GM12801 (cell line): Measurements from ENCODE around the gene TMCO4.

Experiments
- CTCF ChIP-seq: IDR thresholded peaks from one replicate; pipeline ENCODE4 v1.5.1; 2011; ENCODE audit warnings: control low read depth; ENCODE audit not compliant: insufficient read length; ENCODE audit errors: extremely low read depth

Gene TMCO4

DNA sequence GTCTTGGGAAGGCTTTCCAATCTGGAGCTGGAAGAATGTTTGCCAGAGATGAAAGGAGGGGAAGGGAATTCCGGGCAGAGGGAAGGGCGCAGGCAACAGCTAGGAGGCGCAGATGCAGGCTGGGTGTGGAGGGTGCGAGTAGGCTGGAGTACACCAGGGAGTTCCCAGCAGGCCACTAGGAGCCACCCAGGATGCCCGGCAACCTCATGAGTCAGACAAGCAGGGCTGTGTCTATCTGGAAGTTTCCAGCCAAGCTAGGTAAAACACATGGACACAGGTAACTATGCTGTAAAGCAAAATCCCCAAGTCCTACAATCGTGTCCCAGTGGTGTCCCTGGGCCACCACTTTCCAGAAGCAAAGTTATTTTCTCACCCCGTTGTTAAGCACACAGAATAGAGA lies 156.6 kb downstream of the TMCO4 start:
- no peak for TF ChIP-seq CTCF

- no peak for TF ChIP-seq CTCF
These were observed 159.1 kb downstream of the TMCO4 start for GRCh38 chr1:19640363-19641316.

DNA sequence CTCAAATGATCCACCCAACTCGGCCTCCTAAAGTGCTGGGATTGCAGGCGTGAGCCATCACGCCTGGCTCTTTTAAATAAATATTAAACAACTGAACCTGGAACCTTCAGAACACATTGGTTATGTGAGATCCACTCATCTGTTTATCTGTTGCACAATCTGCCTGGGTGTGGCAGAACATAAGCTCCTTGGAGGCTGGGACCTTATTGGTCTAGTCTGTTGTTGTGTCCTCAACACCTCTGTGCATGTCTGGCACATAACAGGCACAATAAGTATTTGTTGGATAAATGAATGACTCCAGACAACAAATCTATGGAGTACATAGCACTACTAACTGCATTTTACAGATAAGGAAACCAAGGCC lies 159.7 kb downstream of the TMCO4 start:
- TF ChIP-seq CTCF: no peak

- no peak for TF ChIP-seq CTCF
These were observed 162.1 kb downstream of the TMCO4 start for GRCh38 chr1:19637606-19638005.

GRCh38 chr1:19636065-19636464 lies 163.7 kb downstream of the TMCO4 start:
- TF ChIP-seq CTCF: no peak

GRCh38 chr1:19635646-19636045 lies 164.1 kb downstream of the TMCO4 start:
- no peak for TF ChIP-seq CTCF

GRCh38 chr1:19633106-19633505 lies 166.6 kb downstream of the TMCO4 start:
- no peak for TF ChIP-seq CTCF
